Measurements from ENCODE around the gene MEIKIN. TPM values are rescaled to one million over a fixed set of nuclear protein-coding genes. Genes with fewer than 3 reads are reported as not detected.

The MEIKIN gene
- total and polyA plus RNA-seq, 4 donors, result 0.17 to 1.9 (median 0.73) TPM

DNA sequence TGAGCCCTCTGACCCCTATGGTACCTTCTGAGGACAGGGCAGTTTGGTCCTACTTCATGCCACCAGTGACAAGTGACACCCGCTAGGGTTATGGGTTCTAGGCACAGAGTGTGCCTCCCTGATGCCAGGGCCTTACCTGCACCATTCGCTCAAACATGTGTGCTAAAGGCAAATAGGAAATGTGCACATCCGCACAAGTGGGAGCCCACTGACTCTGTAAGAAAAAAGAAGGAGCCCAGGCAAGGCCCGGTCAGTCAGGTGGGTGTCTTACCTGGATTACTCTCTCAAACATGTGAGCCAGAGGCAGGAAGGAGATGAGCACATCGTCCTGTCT lies 29.1 kb upstream of the MEIKIN start:
- no peak for DNase-seq (ENCODE audit: low read depth in 4 of 6, low spot score in 6 of 6)

GRCh38 chr5:131974016-131974415 lies 28.6 kb upstream of the MEIKIN start:
- DNase-seq (ENCODE audit: low read depth in 4 of 6, low spot score in 6 of 6), result no peak

More for the DNA sequence above, 29.1 kb upstream of the MEIKIN start:
- H3K27me3 ChIP-seq (ENCODE audit: control insufficient read depth, insufficient read depth, low read length), result no peaks in the 10 kb centered on the region
- H3K27ac ChIP-seq (ENCODE audit: low read depth, low read length), result no peak overlapping the region
- no peaks in the 10 kb centered on the region for H3K9me3 ChIP-seq (ENCODE audit: control insufficient read depth, insufficient read depth, low read length)
- H3K4me3 ChIP-seq (ENCODE audit: low read depth, low read length), result no peak overlapping the region
- peaks cover 6% of the 10 kb centered on the region for H3K4me1 ChIP-seq (ENCODE audit: control insufficient read depth, insufficient read depth, low read length)
- 69% methylated on average over 4 of the region's 5 CpGs for WGBS (ENCODE audit: insufficient coverage)
- peaks cover 49% of the 10 kb centered on the region for H3K36me3 ChIP-seq (ENCODE audit: control insufficient read depth, insufficient read depth, low read length)

DNA sequence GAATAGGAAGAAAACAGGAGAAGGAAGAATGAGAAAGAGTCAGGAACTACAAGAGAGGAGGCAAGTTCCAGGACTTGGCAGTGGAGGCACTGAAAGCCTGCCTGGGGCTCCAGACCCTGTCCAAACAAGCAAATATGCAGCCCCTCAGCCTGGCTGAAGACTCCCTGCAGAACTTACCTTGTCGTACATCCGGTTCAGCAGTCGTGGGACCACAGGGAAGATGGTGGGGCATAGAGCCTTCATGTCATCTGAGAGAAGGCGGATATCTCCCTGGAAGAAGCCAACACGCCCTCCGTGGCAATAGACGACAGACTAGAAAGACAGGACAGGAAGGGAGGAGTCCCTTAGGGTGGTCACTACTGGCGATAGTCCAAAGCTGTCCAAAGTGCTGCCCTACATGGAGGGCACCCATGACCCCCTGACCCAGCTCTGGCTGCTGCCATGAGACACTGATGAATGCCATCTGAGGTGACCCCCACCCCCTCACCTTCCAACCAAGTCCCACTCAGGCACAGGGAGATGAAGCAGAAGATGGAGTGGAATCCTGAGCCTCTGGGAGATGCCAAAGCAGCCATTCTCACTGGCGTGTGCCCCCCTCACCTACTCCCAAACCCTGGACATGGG lies 27.7 kb upstream of the MEIKIN start:
- peaks cover 46% of the 10 kb centered on the region for H3K36me3 ChIP-seq (ENCODE audit: control insufficient read depth, insufficient read depth, low read length)
- no peak overlapping the region for H3K4me3 ChIP-seq (ENCODE audit: low read depth, low read length)
- 99% methylated on average over 7 of the region's 9 CpGs for WGBS (ENCODE audit: insufficient coverage)
- H3K9me3 ChIP-seq (ENCODE audit: control insufficient read depth, insufficient read depth, low read length), result no peaks in the 10 kb centered on the region
- no peak overlapping the region for H3K27ac ChIP-seq (ENCODE audit: low read depth, low read length)
- DNase-seq (ENCODE audit: low read depth in 4 of 6, low spot score in 6 of 6), result no peak
- peaks cover 6% of the 10 kb centered on the region for H3K4me1 ChIP-seq (ENCODE audit: control insufficient read depth, insufficient read depth, low read length)
- no peaks in the 10 kb centered on the region for H3K27me3 ChIP-seq (ENCODE audit: control insufficient read depth, insufficient read depth, low read length)

More at GRCh38 chr5:131974016-131974415, 28.6 kb upstream of the MEIKIN start:
- Histone ChIP-seq H3K4me3 (ENCODE audit: low read depth, low read length) (no peak overlapping the region), H3K9me3 (ENCODE audit: control insufficient read depth, insufficient read depth, low read length) (no peaks in the 10 kb centered on the region), H3K27me3 (ENCODE audit: control insufficient read depth, insufficient read depth, low read length) (no peaks in the 10 kb centered on the region), H3K27ac (ENCODE audit: low read depth, low read length) (no peak overlapping the region), H3K4me1 (ENCODE audit: control insufficient read depth, insufficient read depth, low read length) (peaks cover 6% of the 10 kb centered on the region), H3K36me3 (ENCODE audit: control insufficient read depth, insufficient read depth, low read length) (peaks cover 49% of the 10 kb centered on the region)
- no CpG with 5 or more reads among the region's 1 CpG for WGBS (ENCODE audit: insufficient coverage)

DNA sequence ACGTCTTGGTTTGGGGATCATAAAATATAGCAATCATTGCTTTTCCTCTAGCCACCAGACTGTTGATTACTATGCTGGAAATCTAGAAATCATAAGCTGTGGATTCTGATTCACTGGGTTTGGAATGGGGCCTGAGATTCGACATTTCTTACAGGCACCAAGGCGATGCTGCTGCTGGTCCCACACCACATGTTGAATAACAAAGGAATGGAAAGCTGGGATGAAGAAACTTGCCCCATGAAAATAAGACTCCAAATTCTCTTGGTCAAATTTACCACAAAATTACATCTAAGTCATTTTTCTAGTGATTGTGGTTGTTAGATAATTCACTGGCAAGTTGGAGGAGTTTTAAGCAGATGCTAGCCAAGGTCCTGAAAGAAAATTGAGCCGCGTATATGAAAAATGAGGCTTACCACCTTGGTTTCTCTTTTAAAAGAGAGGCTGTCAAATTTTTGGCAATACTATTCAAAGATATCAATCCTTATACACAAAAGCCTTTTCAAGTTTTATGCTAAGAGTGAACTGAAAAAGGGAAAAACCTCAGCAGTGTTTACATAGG lies 23.0 kb upstream of the MEIKIN start:
- Histone ChIP-seq H3K27ac (ENCODE audit: low read depth, low read length) (no peak overlapping the region), H3K36me3 (ENCODE audit: control insufficient read depth, insufficient read depth, low read length) (peaks cover 46% of the 10 kb centered on the region), H3K4me3 (ENCODE audit: low read depth, low read length) (no peak overlapping the region), H3K27me3 (ENCODE audit: control insufficient read depth, insufficient read depth, low read length) (no peaks in the 10 kb centered on the region), H3K9me3 (ENCODE audit: control insufficient read depth, insufficient read depth, low read length) (no peaks in the 10 kb centered on the region), H3K4me1 (ENCODE audit: control insufficient read depth, insufficient read depth, low read length) (no peaks in the 10 kb centered on the region)
- no peak for DNase-seq (ENCODE audit: low read depth in 4 of 6, low spot score in 6 of 6)
- WGBS (ENCODE audit: insufficient coverage), result no CpG with 5 or more reads among the region's 5 CpGs

DNA sequence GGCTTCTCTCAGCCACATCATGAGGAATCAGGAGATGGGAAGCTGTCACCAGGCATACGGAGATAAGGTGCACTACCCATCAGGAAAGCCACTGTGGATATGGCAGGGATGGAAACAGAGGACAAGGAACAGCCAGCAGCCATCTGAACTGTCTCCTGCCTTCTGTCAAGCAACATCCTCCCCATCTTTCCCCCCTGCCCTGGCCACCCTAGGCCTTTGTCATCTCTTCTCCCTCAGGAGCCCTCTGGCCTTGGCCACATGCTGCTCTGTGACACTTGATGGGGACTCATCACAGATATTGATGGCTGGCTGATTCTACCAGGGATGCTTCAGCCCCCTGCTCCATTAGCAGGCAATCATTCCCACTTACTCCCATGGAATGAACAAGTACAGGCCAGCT lies 21.1 kb upstream of the MEIKIN start:
- WGBS (ENCODE audit: insufficient coverage), result 83% methylated on average over 1 of the region's 1 CpG
- peaks cover 51% of the 10 kb centered on the region for H3K36me3 ChIP-seq (ENCODE audit: control insufficient read depth, insufficient read depth, low read length)
- no peaks in the 10 kb centered on the region for H3K4me1 ChIP-seq (ENCODE audit: control insufficient read depth, insufficient read depth, low read length)
- no peak for DNase-seq (ENCODE audit: low read depth in 4 of 6, low spot score in 6 of 6)
- H3K4me3 ChIP-seq (ENCODE audit: low read depth, low read length), result no peak overlapping the region
- no peaks in the 10 kb centered on the region for H3K9me3 ChIP-seq (ENCODE audit: control insufficient read depth, insufficient read depth, low read length)
- no peaks in the 10 kb centered on the region for H3K27me3 ChIP-seq (ENCODE audit: control insufficient read depth, insufficient read depth, low read length)
- H3K27ac ChIP-seq (ENCODE audit: low read depth, low read length), result no peak overlapping the region

DNA sequence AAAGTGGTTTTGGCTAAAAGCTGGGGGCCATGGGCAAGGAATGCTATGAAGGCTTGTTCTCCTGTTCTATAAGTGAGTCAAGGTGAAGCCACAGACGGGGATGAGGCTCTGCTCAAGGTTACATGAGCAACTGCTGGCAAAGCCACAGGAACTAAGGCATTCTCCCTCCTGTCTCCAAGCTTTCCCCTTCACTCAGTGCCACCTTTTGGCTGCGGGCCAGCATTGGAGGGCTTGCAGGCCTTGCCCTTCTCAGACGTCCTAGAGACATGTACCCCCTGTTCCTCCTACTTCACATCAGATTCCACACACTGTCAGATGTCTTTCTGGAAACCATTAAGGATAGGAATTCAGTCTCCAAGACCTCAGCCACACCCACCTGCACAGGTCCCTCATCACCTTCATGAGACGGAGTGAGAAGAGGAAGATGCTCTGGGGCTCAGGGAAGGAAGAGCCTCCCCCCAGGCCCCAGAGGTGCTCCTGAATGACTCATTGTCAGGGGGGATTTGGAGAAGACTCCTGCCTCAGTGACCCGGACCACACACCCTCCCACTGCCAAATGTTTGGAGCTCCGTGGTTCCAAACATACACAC lies 20.5 kb upstream of the MEIKIN start:
- no peaks in the 10 kb centered on the region for H3K27me3 ChIP-seq (ENCODE audit: control insufficient read depth, insufficient read depth, low read length)
- no peak for DNase-seq (ENCODE audit: low read depth in 4 of 6, low spot score in 6 of 6)
- H3K4me3 ChIP-seq (ENCODE audit: low read depth, low read length), result no peak overlapping the region
- no peak overlapping the region for H3K27ac ChIP-seq (ENCODE audit: low read depth, low read length)
- H3K9me3 ChIP-seq (ENCODE audit: control insufficient read depth, insufficient read depth, low read length), result no peaks in the 10 kb centered on the region
- peaks cover 49% of the 10 kb centered on the region for H3K36me3 ChIP-seq (ENCODE audit: control insufficient read depth, insufficient read depth, low read length)
- WGBS (ENCODE audit: insufficient coverage), result 72% methylated on average over 5 of the region's 6 CpGs
- no peaks in the 10 kb centered on the region for H3K4me1 ChIP-seq (ENCODE audit: control insufficient read depth, insufficient read depth, low read length)

DNA sequence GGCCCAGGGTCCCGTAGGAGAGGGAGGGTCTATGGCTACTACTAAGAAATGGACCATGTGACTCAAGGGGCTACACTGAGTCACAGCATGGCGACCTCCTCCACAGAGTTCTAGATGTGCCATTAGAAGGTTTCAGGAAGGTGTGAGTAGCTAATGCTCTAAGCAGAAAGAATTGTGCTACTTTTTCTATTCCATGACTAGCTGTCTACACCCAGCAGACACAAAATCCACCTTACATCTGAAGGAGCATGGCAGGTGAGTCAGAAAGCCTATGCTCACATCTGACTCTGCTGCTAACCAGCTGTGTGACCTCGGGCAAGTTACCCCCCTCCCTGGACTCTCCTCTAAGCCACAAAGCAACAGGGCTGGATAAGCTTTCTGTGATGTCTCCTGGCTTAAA lies 14.4 kb upstream of the MEIKIN start:
- Histone ChIP-seq H3K27ac (ENCODE audit: low read depth, low read length) (no peak overlapping the region), H3K9me3 (ENCODE audit: control insufficient read depth, insufficient read depth, low read length) (no peaks in the 10 kb centered on the region), H3K4me1 (ENCODE audit: control insufficient read depth, insufficient read depth, low read length) (peaks cover 4% of the 10 kb centered on the region), H3K4me3 (ENCODE audit: low read depth, low read length) (no peak overlapping the region), H3K36me3 (ENCODE audit: control insufficient read depth, insufficient read depth, low read length) (peaks cover 26% of the 10 kb centered on the region), H3K27me3 (ENCODE audit: control insufficient read depth, insufficient read depth, low read length) (no peaks in the 10 kb centered on the region)
- no peak for DNase-seq (ENCODE audit: low read depth in 4 of 6, low spot score in 6 of 6)
- WGBS (ENCODE audit: insufficient coverage), result 92% methylated on average over 2 of the region's 3 CpGs

- Histone ChIP-seq H3K9me3 (ENCODE audit: control insufficient read depth, insufficient read depth, low read length) (no peaks in the 10 kb centered on the region), H3K27me3 (ENCODE audit: control insufficient read depth, insufficient read depth, low read length) (no peaks in the 10 kb centered on the region), H3K27ac (ENCODE audit: low read depth, low read length) (no peak overlapping the region), H3K4me1 (ENCODE audit: control insufficient read depth, insufficient read depth, low read length) (peaks cover 4% of the 10 kb centered on the region), H3K4me3 (ENCODE audit: low read depth, low read length) (no peak overlapping the region), H3K36me3 (ENCODE audit: control insufficient read depth, insufficient read depth, low read length) (peaks cover 20% of the 10 kb centered on the region)
- WGBS (ENCODE audit: insufficient coverage), result 73% methylated on average over 5 of the region's 5 CpGs
- no peak for DNase-seq (ENCODE audit: low read depth in 4 of 6, low spot score in 6 of 6)
Observed at GRCh38 chr5:131959136-131959535, 13.7 kb upstream of the MEIKIN start.

DNA sequence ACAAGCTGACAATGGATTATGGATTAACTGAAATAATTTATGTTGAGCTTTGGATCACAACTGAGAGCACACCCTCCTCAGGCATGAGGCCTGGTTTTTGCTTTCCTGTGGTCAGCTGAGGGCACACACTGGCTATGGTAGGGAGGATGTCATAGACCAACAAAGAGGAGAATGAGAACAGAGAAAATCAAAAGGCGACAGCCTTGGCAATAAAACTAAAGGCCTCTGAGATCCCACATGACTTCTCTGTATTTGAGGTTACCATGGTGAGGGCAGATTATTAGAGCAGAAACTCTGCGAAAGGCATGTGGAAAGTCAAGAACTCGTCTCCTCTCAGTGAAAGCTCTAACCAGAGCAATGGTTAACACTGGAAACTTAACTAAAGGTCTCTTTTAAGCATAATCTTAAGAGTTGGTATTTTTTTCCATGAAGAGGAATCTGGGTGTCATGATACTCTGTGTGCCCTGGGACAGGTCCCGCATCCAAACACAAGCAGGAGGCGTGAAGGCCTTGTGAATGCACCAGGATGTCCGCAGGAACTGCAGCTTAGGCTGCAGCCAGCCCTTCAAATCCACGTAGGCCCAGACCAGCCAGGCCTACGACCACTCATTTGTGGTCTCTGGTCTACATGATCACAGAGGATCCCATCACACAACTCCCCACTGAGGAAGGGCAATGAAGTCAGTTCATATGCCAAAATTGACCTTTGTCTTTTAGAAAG lies 12.4 kb upstream of the MEIKIN start:
- Histone ChIP-seq H3K9me3 (ENCODE audit: control insufficient read depth, insufficient read depth, low read length) (no peaks in the 10 kb centered on the region), H3K27me3 (ENCODE audit: control insufficient read depth, insufficient read depth, low read length) (no peaks in the 10 kb centered on the region), H3K4me1 (ENCODE audit: control insufficient read depth, insufficient read depth, low read length) (peaks cover 4% of the 10 kb centered on the region), H3K4me3 (ENCODE audit: low read depth, low read length) (no peak overlapping the region), H3K36me3 (ENCODE audit: control insufficient read depth, insufficient read depth, low read length) (peaks cover 16% of the 10 kb centered on the region), H3K27ac (ENCODE audit: low read depth, low read length) (peak overlapping the region; percentile 74)
- 34% methylated on average over 5 of the region's 8 CpGs for WGBS (ENCODE audit: insufficient coverage)
- peak; percentile 29 to 85 (median 62) for DNase-seq (ENCODE audit: low read depth in 4 of 6, low spot score in 6 of 6)

Data from spinal cord (tissue), 10 donors.